Endothelial cell of umbilical vein (primary cell): ENCODE data around the gene ANKRD23.

ENCODE experiments used
- EZH2 ChIP-seq: IDR thresholded peaks from 2 replicates; pipeline ENCODE4 v1.6.1; 2012; ENCODE audit warnings: borderline replicate concordance, low read depth, mild to moderate bottlenecking, moderate library complexity, low read length, inconsistent platforms; ENCODE audit not compliant: severe bottlenecking
- POLR2A ChIP-seq: IDR thresholded peaks from 2 replicates; pipeline ENCODE4 v1.6.1; 2012; ENCODE audit warnings: low read depth, mild to moderate bottlenecking, control low read depth, low read length
- POLR2AphosphoS5 ChIP-seq: IDR thresholded peaks from 2 replicates; pipeline ENCODE4 v1.6.1; 2012; ENCODE audit warnings: low read depth, mild to moderate bottlenecking, control low read depth, low read length, moderate library complexity; ENCODE audit not compliant: insufficient read depth
- TF ChIP-seq, protein P1 (sequence below), 2 donors: IDR thresholded peaks; 1 replicate in 1 of 2; 2 replicates in 1 of 2; pipeline ENCODE4 v1.5.1; 2011; ENCODE audit warnings: low read length in 2 of 2, mild to moderate bottlenecking in 2 of 2, moderate library complexity in 2 of 2, control low read depth in 1 of 2, inconsistent platforms in 1 of 2, low read depth in 1 of 2; ENCODE audit not compliant: insufficient read depth in 1 of 2; ENCODE audit errors: extremely low read depth in 1 of 2

DNA sequence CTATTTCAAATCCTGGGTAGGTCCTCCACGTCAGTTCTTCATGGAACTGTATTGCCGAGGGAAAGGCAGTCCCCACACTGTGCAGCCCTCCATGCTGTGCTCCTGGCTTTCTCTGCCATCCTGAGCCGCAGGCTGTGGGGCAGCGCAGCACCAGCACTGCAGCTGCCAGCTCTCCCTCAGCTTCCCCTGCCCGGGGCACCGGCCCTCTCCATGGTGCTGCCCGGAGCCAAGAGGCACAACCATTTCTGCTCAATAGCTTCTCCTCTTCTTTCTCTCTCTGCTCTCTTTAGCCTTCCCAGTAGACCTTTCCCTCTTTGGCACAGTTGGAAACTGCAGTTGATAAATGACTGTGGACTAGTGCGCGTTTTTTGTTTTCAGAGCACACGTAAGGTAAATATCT lies 12.1 kb downstream of the ANKRD23 start:
- TF ChIP-seq, protein P1, sequence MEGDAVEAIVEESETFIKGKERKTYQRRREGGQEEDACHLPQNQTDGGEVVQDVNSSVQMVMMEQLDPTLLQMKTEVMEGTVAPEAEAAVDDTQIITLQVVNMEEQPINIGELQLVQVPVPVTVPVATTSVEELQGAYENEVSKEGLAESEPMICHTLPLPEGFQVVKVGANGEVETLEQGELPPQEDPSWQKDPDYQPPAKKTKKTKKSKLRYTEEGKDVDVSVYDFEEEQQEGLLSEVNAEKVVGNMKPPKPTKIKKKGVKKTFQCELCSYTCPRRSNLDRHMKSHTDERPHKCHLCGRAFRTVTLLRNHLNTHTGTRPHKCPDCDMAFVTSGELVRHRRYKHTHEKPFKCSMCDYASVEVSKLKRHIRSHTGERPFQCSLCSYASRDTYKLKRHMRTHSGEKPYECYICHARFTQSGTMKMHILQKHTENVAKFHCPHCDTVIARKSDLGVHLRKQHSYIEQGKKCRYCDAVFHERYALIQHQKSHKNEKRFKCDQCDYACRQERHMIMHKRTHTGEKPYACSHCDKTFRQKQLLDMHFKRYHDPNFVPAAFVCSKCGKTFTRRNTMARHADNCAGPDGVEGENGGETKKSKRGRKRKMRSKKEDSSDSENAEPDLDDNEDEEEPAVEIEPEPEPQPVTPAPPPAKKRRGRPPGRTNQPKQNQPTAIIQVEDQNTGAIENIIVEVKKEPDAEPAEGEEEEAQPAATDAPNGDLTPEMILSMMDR (IDR thresholded peaks at IDR 0.05; ENCODE audit: extremely low read depth in 1 of 2, insufficient read depth in 1 of 2, low read depth in 1 of 2, low read length in 2 of 2), result no peak
- TF ChIP-seq POLR2A (no peak), POLR2AphosphoS5 (no peak), EZH2 (no peak)
